Occipital lobe (tissue), 2 donors: ENCODE measurements around the gene OR2V2. TPM values are rescaled to one million over a fixed set of nuclear protein-coding genes. Genes with fewer than 3 reads are reported as not detected.

Source experiments
- DNase-seq: peaks from one replicate; lab custom pipeline; 2025; lab: John Stamatoyannopoulos, UW
- total RNA-seq: library from RNA; depleted of rRNA; stranded (reverse); fragments of >200 nt; gene quantifications from one replicate; pipeline ENCODE4 v1.2.3, GENCODE V29; 2014

OR2V2 gene
- total RNA-seq, 1 donor from 2014 or later, result not detected

GRCh38 chr5:181142054-181142453, 5.3 kb upstream of the OR2V2 start:
- no peak for DNase-seq

GRCh38 chr5:181145133-181145532, 2.3 kb upstream of the OR2V2 start:
- no peak for DNase-seq

GRCh38 chr5:181149355-181149754, 2.0 kb downstream of the OR2V2 start:
- no peak for DNase-seq

GRCh38 chr5:181149806-181150733, 2.7 kb downstream of the OR2V2 start:
- DNase-seq, result no peak

GRCh38 chr5:181151146-181151545, 3.8 kb downstream of the OR2V2 start:
- DNase-seq, result no peak

- no peak for DNase-seq
These were observed 5.0 kb downstream of the OR2V2 start for GRCh38 chr5:181152406-181152805.

- DNase-seq, result no peak
These were observed 6.4 kb downstream of the OR2V2 start for GRCh38 chr5:181153814-181154213.

GRCh38 chr5:181156758-181157157, 9.4 kb downstream of the OR2V2 start:
- DNase-seq, result no peak

GRCh38 chr5:181158869-181159268, 11.5 kb downstream of the OR2V2 start:
- DNase-seq, result no peak

GRCh38 chr5:181159286-181160151, 12.1 kb downstream of the OR2V2 start:
- peak; percentile 76 for DNase-seq

GRCh38 chr5:181160152-181160754, 12.9 kb downstream of the OR2V2 start:
- DNase-seq, result peak; percentile 26

- DNase-seq, result peak; percentile 74
These were observed 13.6 kb downstream of the OR2V2 start for GRCh38 chr5:181160755-181161533.

GRCh38 chr5:181161534-181162175, 14.3 kb downstream of the OR2V2 start:
- no peak for DNase-seq

GRCh38 chr5:181163487-181164075, 16.2 kb downstream of the OR2V2 start:
- DNase-seq, result no peak

- DNase-seq, result no peak
These were observed 16.9 kb downstream of the OR2V2 start for GRCh38 chr5:181164076-181164952.

- no peak for DNase-seq
These were observed 19.7 kb downstream of the OR2V2 start for GRCh38 chr5:181166812-181167733.

- no peak for DNase-seq
These were observed 20.6 kb downstream of the OR2V2 start for GRCh38 chr5:181167814-181168488.
